Neutrophil (primary cell): ENCODE results near the gene LYSMD2.
A peak's percentile ranks its signal among the peaks of the same experiment; 100 is the strongest.

ENCODE experiments used
- H3K27ac ChIP-seq: fragments of 200-600 bp; sonication (generic); 2 replicates; pipeline ENCODE4 v1.5.1; 2016; ENCODE audit warnings: mild to moderate bottlenecking, moderate library complexity
- H3K27me3 ChIP-seq: fragments of 200-600 bp; sonication (generic); 2 replicates; pipeline ENCODE4 v1.6.0; 2016; ENCODE audit warnings: mild to moderate bottlenecking
- H3K36me3 ChIP-seq: fragments of 200-600 bp; sonication (generic); 2 replicates; pipeline ENCODE4 v1.5.1; 2017
- H3K4me1 ChIP-seq, 2 experiments: fragments of 200-600 bp in 1 of 2; sonication (generic) in 1 of 2; 1 replicate in 1 of 2; 2 replicates in 1 of 2; pipeline versions ENCODE4 v1.5.1 to v1.6.1; 2013 to 2016; ENCODE audit warnings: low read depth in 1 of 2, low read length in 1 of 2, mild to moderate bottlenecking in 1 of 2, moderate library complexity in 1 of 2; ENCODE audit not compliant: control insufficient read depth in 1 of 2, insufficient read depth in 1 of 2
- H3K4me3 ChIP-seq, 2 experiments: fragments of 200-600 bp in 1 of 2; sonication (generic) in 1 of 2; 1 replicate in 1 of 2; 2 replicates in 1 of 2; pipeline ENCODE4 v1.5.1; 2013 to 2016; ENCODE audit warnings: low read depth in 1 of 2, low read length in 1 of 2, mild to moderate bottlenecking in 1 of 2, moderate library complexity in 1 of 2
- H3K9me3 ChIP-seq: fragments of 200-600 bp; sonication (generic); 2 replicates; pipeline ENCODE4 v1.5.1; 2016
- CTCF ChIP-seq: fragments of 200-600 bp; sonication (generic); IDR thresholded peaks from 2 replicates; pipeline ENCODE4 v1.5.1; 2016; ENCODE audit warnings: antibody characterized with exemption

The LYSMD2 gene

GRCh38 chr15:51758645-51759044 is 21.2 kb upstream of the LYSMD2 start:
- Histone ChIP-seq H3K27ac (no peak overlapping the region), H3K4me1 (peaks cover 42 to 43% of the 10 kb centered on the region in 2 experiments), H3K9me3 (no peaks in the 10 kb centered on the region), H3K4me3 (no peak overlapping the region), H3K27me3 (no peaks in the 10 kb centered on the region), H3K36me3 (no peaks in the 10 kb centered on the region)
- TF ChIP-seq CTCF, result no peak

GRCh38 chr15:51757450-51757849 is 20.0 kb upstream of the LYSMD2 start:
- H3K27ac ChIP-seq, result no peak overlapping the region
- no peak overlapping the region for H3K4me3 ChIP-seq
- H3K27me3 ChIP-seq, result no peaks in the 10 kb centered on the region
- H3K4me1 ChIP-seq, result peaks cover 54 to 55% of the 10 kb centered on the region in 2 experiments
- no peaks in the 10 kb centered on the region for H3K9me3 ChIP-seq
- no peak for TF ChIP-seq CTCF
- no peaks in the 10 kb centered on the region for H3K36me3 ChIP-seq

- H3K4me3 ChIP-seq, result peak overlapping the region; percentile 32 to 42
Observed at GRCh38 chr15:51756482-51756881, 19.0 kb upstream of the LYSMD2 start.

GRCh38 chr15:51755790-51756189 is 18.3 kb upstream of the LYSMD2 start:
- Histone ChIP-seq H3K27ac (peak overlapping the region; percentile 84), H3K4me1 (peaks cover 62 to 63% of the 10 kb centered on the region in 2 experiments), H3K4me3 (peak overlapping the region; percentile 32 to 42), H3K27me3 (peaks cover 6% of the 10 kb centered on the region), H3K9me3 (no peaks in the 10 kb centered on the region), H3K36me3 (no peaks in the 10 kb centered on the region)
- no peak for TF ChIP-seq CTCF

More at GRCh38 chr15:51756482-51756881, 19.0 kb upstream of the LYSMD2 start:
- no peaks in the 10 kb centered on the region for H3K9me3 ChIP-seq
- no peaks in the 10 kb centered on the region for H3K27me3 ChIP-seq
- TF ChIP-seq CTCF, result no peak
- H3K27ac ChIP-seq, result peak overlapping the region; percentile 84
- peaks cover 57 to 62% of the 10 kb centered on the region in 2 experiments for H3K4me1 ChIP-seq
- H3K36me3 ChIP-seq, result no peaks in the 10 kb centered on the region

GRCh38 chr15:51754267-51754666 is 16.8 kb upstream of the LYSMD2 start:
- no peaks in the 10 kb centered on the region for H3K36me3 ChIP-seq
- peak overlapping the region in 1 of 2 experiments; percentile 13 for H3K4me3 ChIP-seq
- peaks cover 21% of the 10 kb centered on the region for H3K27me3 ChIP-seq
- no peaks in the 10 kb centered on the region for H3K9me3 ChIP-seq
- no peak for TF ChIP-seq CTCF
- peak overlapping the region; percentile 84 for H3K27ac ChIP-seq
- peaks cover 63 to 65% of the 10 kb centered on the region in 2 experiments for H3K4me1 ChIP-seq

GRCh38 chr15:51752888-51753287 is 15.4 kb upstream of the LYSMD2 start:
- peaks cover 63 to 65% of the 10 kb centered on the region in 2 experiments for H3K4me1 ChIP-seq
- no peak for TF ChIP-seq CTCF

More at GRCh38 chr15:51752888-51753287, 15.4 kb upstream of the LYSMD2 start:
- peaks cover 25% of the 10 kb centered on the region for H3K27me3 ChIP-seq
- no peaks in the 10 kb centered on the region for H3K9me3 ChIP-seq
- H3K36me3 ChIP-seq, result no peaks in the 10 kb centered on the region
- H3K27ac ChIP-seq, result peak overlapping the region; percentile 67
- peak overlapping the region; percentile 75 to 83 for H3K4me3 ChIP-seq
